ENCODE results near the gene MOAP1.

Gene MOAP1

GRCh38 chr14:93223565-93223964 lies 38.9 kb upstream of the MOAP1 start:
- no peak overlapping the region for H3K4me3 ChIP-seq (replicated peaks; ENCODE audit: low read depth, low read length)
- TF ChIP-seq, protein P1, sequence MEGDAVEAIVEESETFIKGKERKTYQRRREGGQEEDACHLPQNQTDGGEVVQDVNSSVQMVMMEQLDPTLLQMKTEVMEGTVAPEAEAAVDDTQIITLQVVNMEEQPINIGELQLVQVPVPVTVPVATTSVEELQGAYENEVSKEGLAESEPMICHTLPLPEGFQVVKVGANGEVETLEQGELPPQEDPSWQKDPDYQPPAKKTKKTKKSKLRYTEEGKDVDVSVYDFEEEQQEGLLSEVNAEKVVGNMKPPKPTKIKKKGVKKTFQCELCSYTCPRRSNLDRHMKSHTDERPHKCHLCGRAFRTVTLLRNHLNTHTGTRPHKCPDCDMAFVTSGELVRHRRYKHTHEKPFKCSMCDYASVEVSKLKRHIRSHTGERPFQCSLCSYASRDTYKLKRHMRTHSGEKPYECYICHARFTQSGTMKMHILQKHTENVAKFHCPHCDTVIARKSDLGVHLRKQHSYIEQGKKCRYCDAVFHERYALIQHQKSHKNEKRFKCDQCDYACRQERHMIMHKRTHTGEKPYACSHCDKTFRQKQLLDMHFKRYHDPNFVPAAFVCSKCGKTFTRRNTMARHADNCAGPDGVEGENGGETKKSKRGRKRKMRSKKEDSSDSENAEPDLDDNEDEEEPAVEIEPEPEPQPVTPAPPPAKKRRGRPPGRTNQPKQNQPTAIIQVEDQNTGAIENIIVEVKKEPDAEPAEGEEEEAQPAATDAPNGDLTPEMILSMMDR (IDR thresholded peaks at IDR 0.05; ENCODE audit: low read length, missing control alignments): no peak
- no peak for DNase-seq (ENCODE audit: low read depth)

- TF ChIP-seq, protein P1 (IDR thresholded peaks at IDR 0.05; ENCODE audit: low read length, missing control alignments): no peak
- no peak overlapping the region for H3K4me3 ChIP-seq (replicated peaks; ENCODE audit: low read depth, low read length)
- no peak for DNase-seq (ENCODE audit: low read depth)
These were observed 35.8 kb upstream of the MOAP1 start for GRCh38 chr14:93220509-93220908.

- peak; percentile 78 for DNase-seq (ENCODE audit: low read depth)
These were observed 34.5 kb upstream of the MOAP1 start for GRCh38 chr14:93219103-93219726.

DNA sequence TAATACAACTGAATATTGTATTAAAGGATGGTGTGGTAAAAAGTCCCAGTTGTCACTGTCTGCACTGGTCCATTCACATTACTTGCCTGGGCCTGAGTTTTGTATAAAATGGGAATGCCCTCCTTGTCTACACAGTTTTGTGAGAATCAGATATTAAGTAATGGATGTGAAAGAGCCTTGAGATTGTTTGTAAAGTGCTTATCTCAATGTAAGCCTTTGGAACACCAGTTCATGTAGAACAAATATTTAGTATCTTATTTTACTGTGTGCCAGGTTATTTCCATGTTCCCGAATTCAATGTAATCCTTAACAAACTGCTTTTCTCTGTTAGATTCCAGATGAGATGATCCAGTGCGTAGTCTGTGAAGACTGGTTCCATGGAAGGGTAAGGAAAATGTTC lies 29.9 kb upstream of the MOAP1 start:
- H3K4me3 ChIP-seq (replicated peaks; ENCODE audit: low read depth, low read length): no peak overlapping the region

More at GRCh38 chr14:93219103-93219726, 34.5 kb upstream of the MOAP1 start:
- TF ChIP-seq, protein P1 (IDR thresholded peaks at IDR 0.05; ENCODE audit: low read length, missing control alignments): peak; percentile 73
- H3K4me3 ChIP-seq (replicated peaks; ENCODE audit: low read depth, low read length): no peak overlapping the region

GRCh38 chr14:93212432-93212831 lies 27.7 kb upstream of the MOAP1 start:
- TF ChIP-seq, protein P1 (IDR thresholded peaks at IDR 0.05; ENCODE audit: low read length, missing control alignments): no peak
- DNase-seq (ENCODE audit: low read depth): no peak
- no peak overlapping the region for H3K4me3 ChIP-seq (replicated peaks; ENCODE audit: low read depth, low read length)

More for the DNA sequence above, 29.9 kb upstream of the MOAP1 start:
- TF ChIP-seq, protein P1 (IDR thresholded peaks at IDR 0.05; ENCODE audit: low read length, missing control alignments): no peak
- no peak for DNase-seq (ENCODE audit: low read depth)

DNA sequence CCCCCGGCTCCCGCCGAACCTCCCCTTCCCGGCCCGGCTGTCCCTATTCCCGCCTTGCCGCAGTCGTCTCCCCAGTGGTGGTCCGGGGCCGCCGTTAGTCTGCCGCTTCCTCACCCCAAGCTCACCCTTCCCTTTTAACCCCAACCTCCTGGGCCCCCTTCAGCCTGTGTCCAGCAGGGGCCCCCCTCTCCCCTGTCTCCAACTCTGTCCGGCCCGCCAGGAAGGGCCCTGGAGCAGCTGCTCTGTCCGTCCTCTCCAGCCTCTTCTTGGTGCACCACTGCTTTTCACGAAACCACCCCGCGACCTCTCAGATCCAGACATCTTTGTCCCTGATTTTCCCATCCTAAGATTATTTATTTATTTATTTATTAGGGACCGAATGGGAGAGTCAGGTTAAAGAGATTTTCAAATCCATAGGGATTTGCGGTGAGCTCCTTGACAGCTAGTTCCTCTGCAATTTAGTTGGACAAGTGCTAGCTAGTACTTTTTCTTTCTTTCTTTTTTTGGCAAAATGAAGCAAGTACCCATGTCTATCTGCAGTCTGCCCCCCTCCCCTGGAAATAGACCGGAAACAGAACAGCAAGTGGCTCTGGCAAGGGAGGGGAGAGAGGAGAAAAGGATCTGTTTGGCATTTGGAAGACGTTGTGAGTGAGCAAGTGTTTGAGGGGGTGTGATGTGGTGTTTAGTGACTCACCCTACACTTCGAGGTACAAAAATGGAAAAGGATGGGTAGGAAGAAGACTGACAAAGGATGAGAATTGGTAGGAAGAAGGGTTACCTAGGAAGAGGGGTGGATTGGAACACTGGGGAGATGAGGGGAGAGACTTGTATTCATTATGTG lies 23.0 kb upstream of the MOAP1 start:
- TF ChIP-seq, protein P1 (IDR thresholded peaks at IDR 0.05; ENCODE audit: low read length, missing control alignments): peak; percentile 36
- peak; percentile 53 for DNase-seq (ENCODE audit: low read depth)
- H3K4me3 ChIP-seq (replicated peaks; ENCODE audit: low read depth, low read length): peak overlapping the region; percentile 93
